Measurements from ENCODE around the gene CFAP99.

Gene CFAP99

DNA sequence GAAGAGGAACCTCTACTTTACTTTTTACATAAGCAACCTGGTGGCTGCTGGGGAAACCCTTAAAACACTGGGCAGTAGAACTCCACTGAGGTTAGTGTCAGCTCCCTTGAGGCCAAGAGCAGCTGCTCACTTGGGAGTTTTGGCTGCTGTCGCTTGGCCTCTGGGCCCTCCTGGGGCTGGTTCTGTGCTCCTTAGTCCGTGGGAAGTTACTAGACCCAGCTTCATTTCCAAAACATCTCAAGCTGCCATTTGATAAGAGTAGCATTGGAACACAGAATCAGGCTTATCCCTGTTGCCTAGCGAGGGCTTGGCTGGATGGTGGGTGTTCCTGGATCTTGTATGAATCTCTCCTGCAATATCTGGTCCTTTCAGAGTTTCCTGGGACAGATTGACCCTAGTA, 76.2 kb downstream of the CFAP99 start:
- Histone ChIP-seq H3K36me3 (ENCODE audit: control insufficient read depth, insufficient read depth, low read length) (peaks cover 93% of the 10 kb centered on the region), H3K27ac (ENCODE audit: low read depth, low read length, severe bottlenecking) (no peak overlapping the region), H3K4me3 (ENCODE audit: extremely low read depth, insufficient read depth, low read length, poor library complexity, severe bottlenecking) (no peak overlapping the region), H3K4me1 (ENCODE audit: control insufficient read depth, insufficient read depth, low read length, poor library complexity, severe bottlenecking) (no peaks in the 10 kb centered on the region), H3K9me3 (ENCODE audit: control insufficient read depth, low read length) (no peaks in the 10 kb centered on the region)
- 97 to 100% methylated on average over 2 to 3 of the region's 3 CpGs for WGBS, 2 experiments (ENCODE audit: insufficient coverage in 2 of 2)

GRCh38 chr4:2497324-2497723, 78.6 kb downstream of the CFAP99 start:
- no peak overlapping the region for H3K4me3 ChIP-seq (ENCODE audit: extremely low read depth, insufficient read depth, low read length, poor library complexity, severe bottlenecking)
- peaks cover 93% of the 10 kb centered on the region for H3K36me3 ChIP-seq (ENCODE audit: control insufficient read depth, insufficient read depth, low read length)
- H3K9me3 ChIP-seq (ENCODE audit: control insufficient read depth, low read length), result no peaks in the 10 kb centered on the region
- H3K27ac ChIP-seq (ENCODE audit: low read depth, low read length, severe bottlenecking), result no peak overlapping the region
- 88 to 95% methylated on average over 1 to 2 of the region's 4 CpGs for WGBS, 2 experiments (ENCODE audit: insufficient coverage in 2 of 2)
- no peaks in the 10 kb centered on the region for H3K4me1 ChIP-seq (ENCODE audit: control insufficient read depth, insufficient read depth, low read length, poor library complexity, severe bottlenecking)

GRCh38 chr4:2497931-2498330, 79.2 kb downstream of the CFAP99 start:
- no peak overlapping the region for H3K27ac ChIP-seq (ENCODE audit: low read depth, low read length, severe bottlenecking)
- no peak overlapping the region for H3K4me3 ChIP-seq (ENCODE audit: extremely low read depth, insufficient read depth, low read length, poor library complexity, severe bottlenecking)
- no peaks in the 10 kb centered on the region for H3K4me1 ChIP-seq (ENCODE audit: control insufficient read depth, insufficient read depth, low read length, poor library complexity, severe bottlenecking)
- peaks cover 90% of the 10 kb centered on the region for H3K36me3 ChIP-seq (ENCODE audit: control insufficient read depth, insufficient read depth, low read length)
- no peaks in the 10 kb centered on the region for H3K9me3 ChIP-seq (ENCODE audit: control insufficient read depth, low read length)
- 98 to 99% methylated on average over 8 to 9 of the region's 9 CpGs for WGBS, 2 experiments (ENCODE audit: insufficient coverage in 2 of 2)

DNA sequence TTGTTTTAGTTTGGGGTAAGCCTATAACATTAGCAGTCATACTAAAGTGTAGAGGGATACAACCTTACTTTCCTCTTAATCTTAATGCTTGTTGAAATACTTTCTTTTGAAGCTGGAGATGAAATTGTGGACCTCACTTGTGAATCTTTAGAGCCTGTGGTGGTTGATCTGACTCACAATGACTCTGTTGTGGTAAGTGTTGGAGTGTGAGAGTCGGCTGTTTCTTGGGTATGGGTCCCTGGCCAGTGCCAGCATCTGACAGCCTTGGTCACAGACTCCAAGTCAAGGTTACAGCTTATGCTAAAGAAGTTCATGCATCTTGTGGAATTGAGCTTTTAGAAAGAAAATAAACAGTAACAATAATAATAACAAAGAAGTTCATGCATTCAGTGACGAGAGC, 81.8 kb downstream of the CFAP99 start:
- Histone ChIP-seq H3K9me3 (ENCODE audit: control insufficient read depth, low read length) (no peaks in the 10 kb centered on the region), H3K4me1 (ENCODE audit: control insufficient read depth, insufficient read depth, low read length, poor library complexity, severe bottlenecking) (no peaks in the 10 kb centered on the region), H3K36me3 (ENCODE audit: control insufficient read depth, insufficient read depth, low read length) (peaks cover 87% of the 10 kb centered on the region), H3K4me3 (ENCODE audit: extremely low read depth, insufficient read depth, low read length, poor library complexity, severe bottlenecking) (no peak overlapping the region), H3K27ac (ENCODE audit: low read depth, low read length, severe bottlenecking) (no peak overlapping the region)
- WGBS, 2 experiments (ENCODE audit: insufficient coverage in 2 of 2), result 80% methylated on average over 1 of the region's 2 CpGs; no CpG with 5 or more reads in 1 of the 2 experiments

DNA sequence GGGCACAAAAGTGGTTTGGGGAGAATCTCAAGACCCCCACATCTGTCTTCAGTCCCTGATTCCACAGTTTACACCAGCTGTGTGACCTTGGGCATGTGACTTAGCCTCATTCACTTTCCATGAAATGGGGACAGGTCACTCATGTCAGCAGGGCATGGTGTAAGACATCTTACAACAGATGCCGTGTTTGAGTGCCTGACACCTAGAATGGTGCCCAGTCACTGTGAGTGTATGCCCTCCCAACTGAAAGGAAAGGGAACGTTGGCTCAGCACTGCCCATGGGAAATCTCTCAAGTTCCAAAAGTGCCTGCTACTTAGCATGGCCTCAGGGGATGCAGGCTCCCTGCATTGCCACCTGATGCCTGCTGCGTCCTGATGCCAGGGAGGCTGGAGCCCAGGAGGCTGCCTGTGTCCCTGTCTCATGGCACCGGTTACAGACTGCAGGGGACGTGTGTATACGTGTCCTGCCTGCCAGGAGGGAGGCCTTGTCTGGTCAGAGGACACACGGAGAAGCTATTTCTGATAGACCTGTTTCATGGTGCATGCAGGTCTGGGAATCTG, 82.4 kb downstream of the CFAP99 start:
- no peaks in the 10 kb centered on the region for H3K4me1 ChIP-seq (ENCODE audit: control insufficient read depth, insufficient read depth, low read length, poor library complexity, severe bottlenecking)
- H3K27ac ChIP-seq (ENCODE audit: low read depth, low read length, severe bottlenecking), result no peak overlapping the region
- no peak overlapping the region for H3K4me3 ChIP-seq (ENCODE audit: extremely low read depth, insufficient read depth, low read length, poor library complexity, severe bottlenecking)
- 96 to 97% methylated on average over 7 of the region's 7 CpGs for WGBS, 2 experiments (ENCODE audit: insufficient coverage in 2 of 2)
- no peaks in the 10 kb centered on the region for H3K9me3 ChIP-seq (ENCODE audit: control insufficient read depth, low read length)
- H3K36me3 ChIP-seq (ENCODE audit: control insufficient read depth, insufficient read depth, low read length), result peaks cover 88% of the 10 kb centered on the region

GRCh38 chr4:2503809-2504208, 85.1 kb downstream of the CFAP99 start:
- Histone ChIP-seq H3K4me1 (ENCODE audit: control insufficient read depth, insufficient read depth, low read length, poor library complexity, severe bottlenecking) (peaks cover 5% of the 10 kb centered on the region), H3K9me3 (ENCODE audit: control insufficient read depth, low read length) (no peaks in the 10 kb centered on the region), H3K4me3 (ENCODE audit: extremely low read depth, insufficient read depth, low read length, poor library complexity, severe bottlenecking) (no peak overlapping the region), H3K27ac (ENCODE audit: low read depth, low read length, severe bottlenecking) (no peak overlapping the region), H3K36me3 (ENCODE audit: control insufficient read depth, insufficient read depth, low read length) (peaks cover 88% of the 10 kb centered on the region)
- 95 to 100% methylated on average over 4 of the region's 5 CpGs for WGBS, 2 experiments (ENCODE audit: insufficient coverage in 2 of 2)

DNA sequence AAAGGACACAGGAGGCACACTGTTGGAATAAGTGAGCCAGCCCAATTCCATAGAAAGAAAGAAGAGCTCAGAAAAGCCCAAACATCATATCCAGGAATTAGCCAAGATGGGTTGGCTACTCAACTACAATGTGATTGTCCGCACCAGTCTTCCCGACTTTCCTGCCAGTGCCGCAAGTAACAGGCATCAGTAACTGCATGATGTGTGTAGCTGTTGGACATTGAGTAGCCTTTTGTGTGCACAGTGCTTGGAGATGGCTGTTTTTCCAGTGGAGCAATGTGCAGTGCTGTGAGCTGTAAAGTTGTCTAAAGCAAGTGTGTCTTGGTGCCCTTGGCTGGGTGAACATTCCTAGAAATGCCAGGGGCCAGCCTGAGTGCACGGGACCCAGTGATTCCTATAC, 88.5 kb downstream of the CFAP99 start:
- Histone ChIP-seq H3K36me3 (ENCODE audit: control insufficient read depth, insufficient read depth, low read length) (peaks cover 87% of the 10 kb centered on the region), H3K9me3 (ENCODE audit: control insufficient read depth, low read length) (no peaks in the 10 kb centered on the region), H3K27ac (ENCODE audit: low read depth, low read length, severe bottlenecking) (no peak overlapping the region), H3K4me3 (ENCODE audit: extremely low read depth, insufficient read depth, low read length, poor library complexity, severe bottlenecking) (no peak overlapping the region), H3K4me1 (ENCODE audit: control insufficient read depth, insufficient read depth, low read length, poor library complexity, severe bottlenecking) (peaks cover 5% of the 10 kb centered on the region)
- WGBS, 2 experiments (ENCODE audit: insufficient coverage in 2 of 2), result 96 to 100% methylated on average over 3 to 4 of the region's 4 CpGs

- whole genome bisulfite sequencing, 2 experiments (ENCODE audit: insufficient coverage in 2 of 2), result 93 to 99% methylated on average over 6 of the region's 7 CpGs
- H3K9me3 ChIP-seq (ENCODE audit: control insufficient read depth, low read length), result no peaks in the 10 kb centered on the region
- no peak overlapping the region for H3K4me3 ChIP-seq (ENCODE audit: extremely low read depth, insufficient read depth, low read length, poor library complexity, severe bottlenecking)
- peaks cover 5% of the 10 kb centered on the region for H3K4me1 ChIP-seq (ENCODE audit: control insufficient read depth, insufficient read depth, low read length, poor library complexity, severe bottlenecking)
- no peak overlapping the region for H3K27ac ChIP-seq (ENCODE audit: low read depth, low read length, severe bottlenecking)
- peaks cover 89% of the 10 kb centered on the region for H3K36me3 ChIP-seq (ENCODE audit: control insufficient read depth, insufficient read depth, low read length)
Measured at GRCh38 chr4:2507855-2508254, 89.1 kb downstream of the CFAP99 start.

DNA sequence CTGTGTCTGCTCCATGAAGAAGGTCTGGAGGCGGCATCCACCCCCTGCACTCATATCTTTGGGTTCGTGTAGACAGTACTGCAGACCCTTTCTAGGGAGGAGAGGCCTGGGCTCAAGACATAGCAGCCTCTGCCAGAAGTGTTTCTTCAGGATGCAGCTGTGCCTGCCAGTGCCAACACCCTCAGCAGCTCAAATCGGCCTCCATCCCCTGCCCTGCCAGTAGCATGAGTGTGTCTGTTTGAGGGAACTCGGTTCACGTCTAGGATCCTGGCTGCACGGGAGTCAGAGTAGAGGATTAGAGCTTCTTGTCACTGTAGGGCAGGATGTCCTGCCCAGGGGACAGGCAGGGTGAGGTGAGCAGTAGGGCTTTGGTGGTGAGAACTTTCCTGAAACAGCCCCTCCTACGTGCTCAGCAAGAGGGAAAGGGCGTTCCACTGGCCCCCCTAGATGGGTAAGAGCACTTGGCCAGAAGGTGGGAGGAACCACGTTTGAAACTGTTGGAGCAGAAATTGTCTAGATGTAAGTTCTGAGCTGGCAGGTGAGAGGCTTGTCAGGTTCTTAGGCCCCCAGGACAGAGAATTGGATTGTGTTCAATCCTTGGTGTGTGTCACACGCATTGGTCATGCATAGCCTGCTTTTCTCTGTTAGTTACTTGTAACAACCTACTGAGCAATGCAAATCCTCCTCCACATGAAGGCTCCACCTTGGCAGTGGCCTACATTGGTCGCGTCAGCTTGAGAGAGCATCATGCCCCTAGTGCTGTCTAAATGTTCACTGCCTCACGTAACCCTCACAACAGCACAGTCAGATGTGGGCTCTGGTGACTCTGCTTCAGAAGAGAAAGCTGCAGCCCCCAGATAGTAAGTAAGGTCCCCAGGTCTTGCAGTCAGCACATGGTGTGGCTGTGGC, 91.8 kb downstream of the CFAP99 start:
- H3K4me1 ChIP-seq (ENCODE audit: control insufficient read depth, insufficient read depth, low read length, poor library complexity, severe bottlenecking), result peaks cover 5% of the 10 kb centered on the region
- H3K4me3 ChIP-seq (ENCODE audit: extremely low read depth, insufficient read depth, low read length, poor library complexity, severe bottlenecking), result no peak overlapping the region
- H3K9me3 ChIP-seq (ENCODE audit: control insufficient read depth, low read length), result no peaks in the 10 kb centered on the region
- WGBS, 2 experiments (ENCODE audit: insufficient coverage in 2 of 2), result 98% methylated on average over 11 of the region's 13 CpGs
- H3K36me3 ChIP-seq (ENCODE audit: control insufficient read depth, insufficient read depth, low read length), result peaks cover 88% of the 10 kb centered on the region
- no peak overlapping the region for H3K27ac ChIP-seq (ENCODE audit: low read depth, low read length, severe bottlenecking)

DNA sequence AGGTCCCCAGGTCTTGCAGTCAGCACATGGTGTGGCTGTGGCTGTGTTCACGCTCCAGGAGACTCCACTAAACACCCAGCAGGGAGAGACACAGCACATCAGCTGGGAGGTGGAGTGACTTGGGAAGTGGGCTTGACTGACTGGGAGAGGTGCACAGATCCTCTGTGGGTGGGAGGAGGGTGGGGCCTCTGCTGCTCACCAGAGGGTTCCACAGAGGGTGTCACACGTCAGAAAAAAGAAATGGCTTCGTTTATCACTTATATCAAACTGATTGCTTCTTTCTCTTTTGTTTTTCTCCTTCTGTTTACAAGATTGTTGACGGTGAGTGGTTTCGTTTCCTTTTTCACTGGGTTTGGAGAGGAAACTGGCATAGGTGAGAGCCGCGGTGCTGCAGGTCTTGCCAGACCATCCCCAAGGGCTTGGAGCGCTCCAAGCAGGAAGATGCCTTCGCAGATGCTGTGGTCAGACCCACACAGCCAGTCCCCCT, 92.9 kb downstream of the CFAP99 start:
- H3K4me3 ChIP-seq (ENCODE audit: extremely low read depth, insufficient read depth, low read length, poor library complexity, severe bottlenecking), result no peak overlapping the region
- no peak overlapping the region for H3K27ac ChIP-seq (ENCODE audit: low read depth, low read length, severe bottlenecking)
- H3K4me1 ChIP-seq (ENCODE audit: control insufficient read depth, insufficient read depth, low read length, poor library complexity, severe bottlenecking), result peaks cover 5% of the 10 kb centered on the region
- H3K36me3 ChIP-seq (ENCODE audit: control insufficient read depth, insufficient read depth, low read length), result peaks cover 83% of the 10 kb centered on the region
- no peaks in the 10 kb centered on the region for H3K9me3 ChIP-seq (ENCODE audit: control insufficient read depth, low read length)
- 96 to 100% methylated on average over 4 to 5 of the region's 9 CpGs for WGBS, 2 experiments (ENCODE audit: insufficient coverage in 2 of 2)
